ENCODE results near the gene ABCG8.

ABCG8 gene

GRCh38 chr2:43872151-43872550, 33.4 kb downstream of the ABCG8 start:
- no peak for DNase-seq (ENCODE audit: low read depth, low spot score)
- POLR2A ChIA-PET = no interaction called here
- no peak overlapping the region for H3K4me3 ChIP-seq (ENCODE audit: low read depth, low read length)
- CTCF ChIA-PET = no interaction called here
- TF ChIP-seq, protein P1, sequence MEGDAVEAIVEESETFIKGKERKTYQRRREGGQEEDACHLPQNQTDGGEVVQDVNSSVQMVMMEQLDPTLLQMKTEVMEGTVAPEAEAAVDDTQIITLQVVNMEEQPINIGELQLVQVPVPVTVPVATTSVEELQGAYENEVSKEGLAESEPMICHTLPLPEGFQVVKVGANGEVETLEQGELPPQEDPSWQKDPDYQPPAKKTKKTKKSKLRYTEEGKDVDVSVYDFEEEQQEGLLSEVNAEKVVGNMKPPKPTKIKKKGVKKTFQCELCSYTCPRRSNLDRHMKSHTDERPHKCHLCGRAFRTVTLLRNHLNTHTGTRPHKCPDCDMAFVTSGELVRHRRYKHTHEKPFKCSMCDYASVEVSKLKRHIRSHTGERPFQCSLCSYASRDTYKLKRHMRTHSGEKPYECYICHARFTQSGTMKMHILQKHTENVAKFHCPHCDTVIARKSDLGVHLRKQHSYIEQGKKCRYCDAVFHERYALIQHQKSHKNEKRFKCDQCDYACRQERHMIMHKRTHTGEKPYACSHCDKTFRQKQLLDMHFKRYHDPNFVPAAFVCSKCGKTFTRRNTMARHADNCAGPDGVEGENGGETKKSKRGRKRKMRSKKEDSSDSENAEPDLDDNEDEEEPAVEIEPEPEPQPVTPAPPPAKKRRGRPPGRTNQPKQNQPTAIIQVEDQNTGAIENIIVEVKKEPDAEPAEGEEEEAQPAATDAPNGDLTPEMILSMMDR (IDR thresholded peaks at IDR 0.05; ENCODE audit: insufficient read depth, low read length, missing control alignments) = no peak

- TF ChIP-seq, protein P1 (IDR thresholded peaks at IDR 0.05; ENCODE audit: insufficient read depth, low read length, missing control alignments) = no peak
- POLR2A ChIA-PET = no interaction called here
- no peak overlapping the region for H3K4me3 ChIP-seq (ENCODE audit: low read depth, low read length)
- CTCF ChIA-PET = interaction anchor here (1.0 to 1.5 kb wide), 3 partner anchors 11 to 265 kb away, joined by 3 to 4 read pairs (median 3); no protein-coding TSS in a partner anchor
- no peak for DNase-seq (ENCODE audit: low read depth, low spot score)
Measured at GRCh38 chr2:43874776-43875451, 36.1 kb downstream of the ABCG8 start.

DNA sequence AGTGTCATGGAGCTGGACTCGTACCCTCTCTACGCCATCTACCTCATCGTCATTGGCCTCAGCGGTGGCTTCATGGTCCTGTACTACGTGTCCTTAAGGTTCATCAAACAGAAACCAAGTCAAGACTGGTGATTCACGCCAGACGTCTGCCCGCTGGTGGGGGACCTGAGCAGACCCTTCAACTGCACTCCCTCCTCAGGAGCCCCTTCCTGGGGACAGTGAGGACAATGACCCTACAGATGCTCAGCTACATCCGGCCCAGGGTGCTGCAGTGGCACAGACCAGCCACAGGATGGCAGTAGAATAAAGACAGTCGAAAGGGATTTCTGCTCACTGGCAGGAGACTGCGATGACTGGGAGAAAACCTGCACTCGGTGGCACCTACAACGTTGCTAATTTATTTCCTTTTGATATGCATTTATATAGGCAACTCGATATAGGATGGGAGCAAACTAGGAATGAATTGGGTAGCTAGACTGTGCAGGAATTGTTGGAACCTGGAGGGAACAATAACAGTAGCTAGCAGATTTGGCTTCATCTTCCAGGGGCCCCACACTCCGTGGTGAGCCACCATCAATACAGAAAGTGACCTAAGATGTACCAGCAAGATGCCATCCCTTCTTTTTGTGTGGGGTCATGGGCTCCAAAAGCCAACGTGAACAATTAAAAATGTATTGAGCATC, 39.2 kb downstream of the ABCG8 start:
- no peak overlapping the region for H3K4me3 ChIP-seq (ENCODE audit: low read depth, low read length)
- ChIA-PET POLR2A (no interaction called here), CTCF (interaction anchor here (0.5 to 1.5 kb wide), 22 partner anchors 8 to 269 kb away, joined by 3 to 13 read pairs (median 4); no protein-coding TSS in a partner anchor)
- TF ChIP-seq, protein P1 (IDR thresholded peaks at IDR 0.05; ENCODE audit: insufficient read depth, low read length, missing control alignments) = peak; percentile 85
- no peak for DNase-seq (ENCODE audit: low read depth, low spot score)

GRCh38 chr2:43879261-43879660, 40.5 kb downstream of the ABCG8 start:
- POLR2A ChIA-PET = no interaction called here
- TF ChIP-seq, protein P1 (IDR thresholded peaks at IDR 0.05; ENCODE audit: insufficient read depth, low read length, missing control alignments) = no peak
- no peak for DNase-seq (ENCODE audit: low read depth, low spot score)
- no peak overlapping the region for H3K4me3 ChIP-seq (ENCODE audit: low read depth, low read length)
- CTCF ChIA-PET = no interaction called here

- TF ChIP-seq, protein P1 (IDR thresholded peaks at IDR 0.05; ENCODE audit: insufficient read depth, low read length, missing control alignments) = no peak
- CTCF ChIA-PET = no interaction called here
- POLR2A ChIA-PET = no interaction called here
- no peak for DNase-seq (ENCODE audit: low read depth, low spot score)
- no peak overlapping the region for H3K4me3 ChIP-seq (ENCODE audit: low read depth, low read length)
Measured at GRCh38 chr2:43880471-43880870, 41.7 kb downstream of the ABCG8 start.

DNA sequence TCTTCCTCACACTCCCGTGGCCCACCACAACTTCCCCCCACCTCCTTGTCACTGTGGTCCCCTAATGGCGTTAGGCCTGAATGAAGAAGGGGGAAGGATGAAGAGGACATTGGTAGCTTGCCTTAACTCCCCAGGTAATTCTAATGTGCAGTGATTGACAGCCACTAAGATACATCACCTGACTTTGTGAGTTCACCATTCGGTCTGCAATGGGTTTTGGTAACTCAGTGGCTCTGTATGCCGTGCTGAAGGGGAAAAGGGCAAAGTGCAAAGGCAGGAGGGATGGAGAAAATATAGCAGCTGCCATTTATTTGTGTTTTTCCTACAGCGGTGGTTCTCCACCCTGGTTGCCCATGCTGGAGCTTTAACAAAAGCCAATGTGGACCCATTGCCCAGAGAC, 42.2 kb downstream of the ABCG8 start:
- POLR2A ChIA-PET = no interaction called here
- DNase-seq (ENCODE audit: low read depth, low spot score) = no peak
- CTCF ChIA-PET = no interaction called here
- TF ChIP-seq, protein P1 (IDR thresholded peaks at IDR 0.05; ENCODE audit: insufficient read depth, low read length, missing control alignments) = no peak
- H3K4me3 ChIP-seq (ENCODE audit: low read depth, low read length) = no peak overlapping the region

All from AG04449 (cell line).